ENCODE results near the gene GLG1. TPM values are rescaled to one million over a fixed set of nuclear protein-coding genes. Genes with fewer than 3 reads are reported as not detected.
"Not testable (repeated sequence)": the region's sequence is repeated elsewhere in the genome, so short reads cannot be mapped to it uniquely, and the experiment has no call there.

Gene GLG1
- total RNA-seq, 1 donor from 2014 or later: 97.1 TPM

GRCh38 chr16:74546112-74546511 is 60.8 kb downstream of the GLG1 start:
- H3K9ac ChIP-seq (ENCODE audit: low read depth in 1 of 3, low read length in 3 of 3); H3K9me3 ChIP-seq (ENCODE audit: control insufficient read depth in 3 of 3, low read length in 3 of 3); H3K27me3 ChIP-seq (ENCODE audit: control insufficient read depth in 3 of 3, insufficient read depth in 3 of 3, low read length in 3 of 3); H3K4me1 ChIP-seq (ENCODE audit: control insufficient read depth in 3 of 3, insufficient read depth in 3 of 3, low read length in 3 of 3); H3K27ac ChIP-seq (ENCODE audit: low read depth, low read length); H3K36me3 ChIP-seq (ENCODE audit: control insufficient read depth in 3 of 3, insufficient read depth in 3 of 3, low read length in 3 of 3); H3K4me3 ChIP-seq (ENCODE audit: low read length in 3 of 3): not testable (repeated sequence)

- H3K27ac ChIP-seq (ENCODE audit: low read depth, low read length); H3K9ac ChIP-seq (ENCODE audit: low read depth in 1 of 3, low read length in 3 of 3); H3K36me3 ChIP-seq (ENCODE audit: control insufficient read depth in 3 of 3, insufficient read depth in 3 of 3, low read length in 3 of 3); H3K4me3 ChIP-seq (ENCODE audit: low read length in 3 of 3); H3K27me3 ChIP-seq (ENCODE audit: control insufficient read depth in 3 of 3, insufficient read depth in 3 of 3, low read length in 3 of 3); H3K9me3 ChIP-seq (ENCODE audit: control insufficient read depth in 3 of 3, low read length in 3 of 3); H3K4me1 ChIP-seq (ENCODE audit: control insufficient read depth in 3 of 3, insufficient read depth in 3 of 3, low read length in 3 of 3): not testable (repeated sequence)
These were observed 63.9 kb downstream of the GLG1 start for GRCh38 chr16:74542911-74543578.

GRCh38 chr16:74540663-74541062 is 66.3 kb downstream of the GLG1 start:
- H3K9me3 ChIP-seq (ENCODE audit: control insufficient read depth in 3 of 3, low read length in 3 of 3); H3K27ac ChIP-seq (ENCODE audit: low read depth, low read length); H3K4me3 ChIP-seq (ENCODE audit: low read length in 3 of 3); H3K4me1 ChIP-seq (ENCODE audit: control insufficient read depth in 3 of 3, insufficient read depth in 3 of 3, low read length in 3 of 3); H3K27me3 ChIP-seq (ENCODE audit: control insufficient read depth in 3 of 3, insufficient read depth in 3 of 3, low read length in 3 of 3); H3K36me3 ChIP-seq (ENCODE audit: control insufficient read depth in 3 of 3, insufficient read depth in 3 of 3, low read length in 3 of 3); H3K9ac ChIP-seq (ENCODE audit: low read depth in 1 of 3, low read length in 3 of 3): not testable (repeated sequence)

DNA sequence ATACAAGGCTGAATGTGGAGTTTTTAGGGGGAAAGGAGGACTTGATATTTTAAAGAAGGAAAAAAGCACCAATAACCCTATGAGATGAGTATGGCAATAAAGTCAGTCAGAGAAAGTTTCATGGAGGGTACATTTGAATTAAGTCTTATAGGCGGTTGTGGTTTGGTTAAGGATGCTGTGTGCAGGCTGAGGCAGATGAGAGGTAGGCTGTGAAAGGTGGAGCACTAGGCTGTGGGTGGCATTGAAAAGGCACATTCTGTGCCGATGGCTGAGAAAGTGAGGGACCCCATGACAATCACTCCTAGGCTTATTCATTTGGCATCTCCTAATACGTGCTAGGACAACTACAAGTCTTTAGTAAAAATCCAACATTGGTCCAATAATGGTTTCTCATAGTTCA is 68.1 kb downstream of the GLG1 start:
- H3K36me3 ChIP-seq (ENCODE audit: control insufficient read depth in 3 of 3, insufficient read depth in 3 of 3, low read length in 3 of 3); H3K9ac ChIP-seq (ENCODE audit: low read depth in 1 of 3, low read length in 3 of 3); H3K9me3 ChIP-seq (ENCODE audit: control insufficient read depth in 3 of 3, low read length in 3 of 3); H3K4me1 ChIP-seq (ENCODE audit: control insufficient read depth in 3 of 3, insufficient read depth in 3 of 3, low read length in 3 of 3); H3K27me3 ChIP-seq (ENCODE audit: control insufficient read depth in 3 of 3, insufficient read depth in 3 of 3, low read length in 3 of 3); H3K27ac ChIP-seq (ENCODE audit: low read depth, low read length); H3K4me3 ChIP-seq (ENCODE audit: low read length in 3 of 3): not testable (repeated sequence)

DNA sequence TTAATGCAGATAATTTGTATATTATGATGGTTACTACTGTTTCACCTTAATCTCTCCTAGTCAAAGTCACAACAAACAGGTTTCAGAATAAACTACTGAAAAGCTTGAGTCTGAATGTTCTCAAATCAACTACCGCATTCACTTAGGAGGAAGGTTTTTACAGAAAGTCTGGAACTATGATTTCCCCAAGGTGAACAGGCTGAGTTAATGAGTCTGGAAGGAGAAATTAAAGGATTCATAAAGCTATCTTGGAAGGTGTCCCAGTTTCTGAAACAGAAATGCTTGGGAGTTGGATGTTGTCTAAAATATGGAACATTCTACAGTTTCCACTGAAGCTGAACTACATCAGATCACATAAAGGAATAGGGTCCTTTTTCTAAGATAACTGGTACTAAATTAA is 69.2 kb downstream of the GLG1 start:
- not testable (repeated sequence) for H3K36me3 ChIP-seq (ENCODE audit: control insufficient read depth in 3 of 3, insufficient read depth in 3 of 3, low read length in 3 of 3); H3K4me3 ChIP-seq (ENCODE audit: low read length in 3 of 3); H3K27me3 ChIP-seq (ENCODE audit: control insufficient read depth in 3 of 3, insufficient read depth in 3 of 3, low read length in 3 of 3); H3K9me3 ChIP-seq (ENCODE audit: control insufficient read depth in 3 of 3, low read length in 3 of 3); H3K4me1 ChIP-seq (ENCODE audit: control insufficient read depth in 3 of 3, insufficient read depth in 3 of 3, low read length in 3 of 3); H3K27ac ChIP-seq (ENCODE audit: low read depth, low read length); H3K9ac ChIP-seq (ENCODE audit: low read depth in 1 of 3, low read length in 3 of 3)

DNA sequence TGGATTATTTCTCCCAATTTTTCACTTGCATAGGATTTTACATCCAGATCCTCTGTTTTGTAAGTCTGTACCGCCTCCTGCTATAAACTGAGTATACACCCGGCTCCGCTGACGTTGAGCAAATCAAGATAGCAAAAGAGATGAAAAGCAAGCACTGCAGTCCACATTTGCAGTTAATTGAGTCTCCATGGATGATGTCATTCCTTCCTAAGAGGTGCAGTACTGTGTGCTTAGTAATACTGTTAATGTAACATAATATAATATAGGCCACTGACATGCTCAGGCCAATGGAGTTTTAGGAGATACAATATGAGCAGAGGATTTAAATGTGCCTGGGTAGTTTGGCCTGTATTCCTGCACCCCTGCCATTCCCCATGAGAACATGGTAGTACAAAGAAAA is 72.3 kb downstream of the GLG1 start:
- not testable (repeated sequence) for H3K27me3 ChIP-seq (ENCODE audit: control insufficient read depth in 3 of 3, insufficient read depth in 3 of 3, low read length in 3 of 3); H3K36me3 ChIP-seq (ENCODE audit: control insufficient read depth in 3 of 3, insufficient read depth in 3 of 3, low read length in 3 of 3); H3K27ac ChIP-seq (ENCODE audit: low read depth, low read length); H3K9ac ChIP-seq (ENCODE audit: low read depth in 1 of 3, low read length in 3 of 3); H3K4me3 ChIP-seq (ENCODE audit: low read length in 3 of 3); H3K4me1 ChIP-seq (ENCODE audit: control insufficient read depth in 3 of 3, insufficient read depth in 3 of 3, low read length in 3 of 3); H3K9me3 ChIP-seq (ENCODE audit: control insufficient read depth in 3 of 3, low read length in 3 of 3)

DNA sequence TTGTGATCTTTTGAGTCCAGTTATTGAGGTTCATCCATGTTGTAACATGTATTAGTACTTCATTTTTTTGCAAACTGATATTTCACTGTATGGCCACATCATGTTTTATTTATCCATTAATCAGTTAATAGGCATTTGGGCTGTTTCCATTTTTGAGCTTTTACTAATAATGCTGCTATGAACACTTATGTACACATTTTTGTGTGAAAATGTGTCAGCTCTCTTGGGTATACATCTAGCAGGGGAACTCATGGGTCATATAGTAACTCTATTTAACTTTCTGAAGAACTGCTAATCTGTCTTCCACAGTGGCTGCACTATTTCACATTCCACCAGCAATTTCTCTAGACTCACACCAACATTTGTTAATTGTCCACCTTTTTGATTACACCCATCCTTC is 82.0 kb downstream of the GLG1 start:
- Histone ChIP-seq H3K27me3 (ENCODE audit: control insufficient read depth in 3 of 3, insufficient read depth in 3 of 3, low read length in 3 of 3) (no peaks in the 10 kb centered on the region), H3K4me1 (ENCODE audit: control insufficient read depth in 3 of 3, insufficient read depth in 3 of 3, low read length in 3 of 3) (peaks cover 0 to 3% (median 0%) of the 10 kb centered on the region in 3 donors), H3K36me3 (ENCODE audit: control insufficient read depth in 3 of 3, insufficient read depth in 3 of 3, low read length in 3 of 3) (peaks cover 0 to 4% (median 3%) of the 10 kb centered on the region in 3 donors), H3K9me3 (ENCODE audit: control insufficient read depth in 3 of 3, low read length in 3 of 3) (no peaks in the 10 kb centered on the region), H3K4me3 (ENCODE audit: low read length in 3 of 3) (no peak overlapping the region), H3K9ac (ENCODE audit: low read depth in 1 of 3, low read length in 3 of 3) (no peak overlapping the region), H3K27ac (ENCODE audit: low read depth, low read length) (no peak overlapping the region)

- Histone ChIP-seq H3K27me3 (ENCODE audit: control insufficient read depth in 3 of 3, insufficient read depth in 3 of 3, low read length in 3 of 3) (no peaks in the 10 kb centered on the region), H3K4me1 (ENCODE audit: control insufficient read depth in 3 of 3, insufficient read depth in 3 of 3, low read length in 3 of 3) (peaks cover 0 to 3% (median 0%) of the 10 kb centered on the region in 3 donors), H3K36me3 (ENCODE audit: control insufficient read depth in 3 of 3, insufficient read depth in 3 of 3, low read length in 3 of 3) (peaks cover 0 to 4% (median 3%) of the 10 kb centered on the region in 3 donors), H3K27ac (ENCODE audit: low read depth, low read length) (no peak overlapping the region), H3K4me3 (ENCODE audit: low read length in 3 of 3) (no peak overlapping the region), H3K9ac (ENCODE audit: low read depth in 1 of 3, low read length in 3 of 3) (no peak overlapping the region), H3K9me3 (ENCODE audit: control insufficient read depth in 3 of 3, low read length in 3 of 3) (no peaks in the 10 kb centered on the region)
These were observed 82.8 kb downstream of the GLG1 start for GRCh38 chr16:74524117-74524516.

GRCh38 chr16:74523706-74524105 is 83.2 kb downstream of the GLG1 start:
- not testable (repeated sequence) for H3K4me3 ChIP-seq (ENCODE audit: low read length in 3 of 3); H3K27me3 ChIP-seq (ENCODE audit: control insufficient read depth in 3 of 3, insufficient read depth in 3 of 3, low read length in 3 of 3); H3K9me3 ChIP-seq (ENCODE audit: control insufficient read depth in 3 of 3, low read length in 3 of 3); H3K4me1 ChIP-seq (ENCODE audit: control insufficient read depth in 3 of 3, insufficient read depth in 3 of 3, low read length in 3 of 3); H3K27ac ChIP-seq (ENCODE audit: low read depth, low read length); H3K36me3 ChIP-seq (ENCODE audit: control insufficient read depth in 3 of 3, insufficient read depth in 3 of 3, low read length in 3 of 3); H3K9ac ChIP-seq (ENCODE audit: low read depth in 1 of 3, low read length in 3 of 3)

- H3K9me3 ChIP-seq (ENCODE audit: control insufficient read depth in 3 of 3, low read length in 3 of 3): no peaks in the 10 kb centered on the region
- H3K9ac ChIP-seq (ENCODE audit: low read depth in 1 of 3, low read length in 3 of 3): no peak overlapping the region
- no peaks in the 10 kb centered on the region for H3K27me3 ChIP-seq (ENCODE audit: control insufficient read depth in 3 of 3, insufficient read depth in 3 of 3, low read length in 3 of 3)
- H3K36me3 ChIP-seq (ENCODE audit: control insufficient read depth in 3 of 3, insufficient read depth in 3 of 3, low read length in 3 of 3): peaks cover 0 to 4% (median 3%) of the 10 kb centered on the region in 3 donors
- H3K4me1 ChIP-seq (ENCODE audit: control insufficient read depth in 3 of 3, insufficient read depth in 3 of 3, low read length in 3 of 3): peaks cover 0 to 3% (median 0%) of the 10 kb centered on the region in 3 donors
- H3K4me3 ChIP-seq (ENCODE audit: low read length in 3 of 3): no peak overlapping the region
- H3K27ac ChIP-seq (ENCODE audit: low read depth, low read length): no peak overlapping the region
These were observed 84.8 kb downstream of the GLG1 start for GRCh38 chr16:74522160-74522559.

Measured in skeletal muscle tissue (tissue), 4 donors.